ENCODE measurements around the gene ILRUN. TPM values are rescaled to one million over a fixed set of nuclear protein-coding genes. Genes with fewer than 3 reads are reported as not detected.

The ILRUN gene
- total and polyA plus RNA-seq, 9 of the 15 experiments (the other 6 are each of a cell fraction or from before 2014, with no cell fraction given), result 24.9 to 78.9 (median 53.4) TPM

DNA sequence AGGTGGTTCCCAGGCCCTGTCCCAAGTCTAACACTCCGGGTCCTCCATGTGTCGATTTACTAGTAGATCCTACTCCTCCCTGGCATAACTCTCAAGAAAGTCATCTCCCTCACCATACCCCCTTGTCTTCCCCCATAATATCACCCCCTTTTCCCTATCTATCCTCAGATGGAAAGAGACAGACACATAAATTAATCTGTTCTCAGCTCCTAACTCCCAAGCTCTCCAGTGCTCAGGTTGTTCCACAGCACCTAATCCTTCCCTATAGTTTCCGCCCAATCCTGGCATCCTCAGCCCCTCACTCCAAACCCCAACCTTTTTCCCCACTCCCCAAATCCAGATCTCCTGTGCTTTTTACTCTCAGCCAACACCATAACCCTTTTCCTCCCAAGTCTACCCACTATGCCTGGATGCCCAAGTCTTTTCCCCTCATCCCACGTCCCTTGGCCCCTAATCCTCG lies 808 bp downstream of the ILRUN start (continued):
- TF ChIP-seq, protein P1, sequence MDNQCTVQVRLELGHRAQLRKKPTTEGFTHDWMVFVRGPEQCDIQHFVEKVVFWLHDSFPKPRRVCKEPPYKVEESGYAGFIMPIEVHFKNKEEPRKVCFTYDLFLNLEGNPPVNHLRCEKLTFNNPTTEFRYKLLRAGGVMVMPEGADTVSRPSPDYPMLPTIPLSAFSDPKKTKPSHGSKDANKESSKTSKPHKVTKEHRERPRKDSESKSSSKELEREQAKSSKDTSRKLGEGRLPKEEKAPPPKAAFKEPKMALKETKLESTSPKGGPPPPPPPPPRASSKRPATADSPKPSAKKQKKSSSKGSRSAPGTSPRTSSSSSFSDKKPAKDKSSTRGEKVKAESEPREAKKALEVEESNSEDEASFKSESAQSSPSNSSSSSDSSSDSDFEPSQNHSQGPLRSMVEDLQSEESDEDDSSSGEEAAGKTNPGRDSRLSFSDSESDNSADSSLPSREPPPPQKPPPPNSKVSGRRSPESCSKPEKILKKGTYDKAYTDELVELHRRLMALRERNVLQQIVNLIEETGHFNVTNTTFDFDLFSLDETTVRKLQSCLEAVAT (IDR thresholded peaks at IDR 0.05), result peak in 1 of 2 experiments; percentile 64; a peak in 1 of 4 replicates
- TF ChIP-seq RBFOX2 (IDR thresholded peaks at IDR 0.05; ENCODE audit: low read depth, low read length), result no peak
- TF ChIP-seq CEBPB (tag; IDR thresholded peaks at IDR 0.05), result no peak
- no peak for TF ChIP-seq ZC3H8 (IDR thresholded peaks at IDR 0.05)
- no peak for TF ChIP-seq MEIS2 (IDR thresholded peaks at IDR 0.05; ENCODE audit: partially characterized antibody)
- TF ChIP-seq, protein P2, sequence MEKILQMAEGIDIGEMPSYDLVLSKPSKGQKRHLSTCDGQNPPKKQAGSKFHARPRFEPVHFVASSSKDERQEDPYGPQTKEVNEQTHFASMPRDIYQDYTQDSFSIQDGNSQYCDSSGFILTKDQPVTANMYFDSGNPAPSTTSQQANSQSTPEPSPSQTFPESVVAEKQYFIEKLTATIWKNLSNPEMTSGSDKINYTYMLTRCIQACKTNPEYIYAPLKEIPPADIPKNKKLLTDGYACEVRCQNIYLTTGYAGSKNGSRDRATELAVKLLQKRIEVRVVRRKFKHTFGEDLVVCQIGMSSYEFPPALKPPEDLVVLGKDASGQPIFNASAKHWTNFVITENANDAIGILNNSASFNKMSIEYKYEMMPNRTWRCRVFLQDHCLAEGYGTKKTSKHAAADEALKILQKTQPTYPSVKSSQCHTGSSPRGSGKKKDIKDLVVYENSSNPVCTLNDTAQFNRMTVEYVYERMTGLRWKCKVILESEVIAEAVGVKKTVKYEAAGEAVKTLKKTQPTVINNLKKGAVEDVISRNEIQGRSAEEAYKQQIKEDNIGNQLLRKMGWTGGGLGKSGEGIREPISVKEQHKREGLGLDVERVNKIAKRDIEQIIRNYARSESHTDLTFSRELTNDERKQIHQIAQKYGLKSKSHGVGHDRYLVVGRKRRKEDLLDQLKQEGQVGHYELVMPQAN (IDR thresholded peaks at IDR 0.05; ENCODE audit: borderline replicate concordance), result peak; percentile 47; the same call in 1 of the 2 replicates
- no peak for TF ChIP-seq ZNF79 (CRISPR knock-in tag; IDR thresholded peaks at IDR 0.05; ENCODE audit: low read depth)
- TF ChIP-seq, protein P3, sequence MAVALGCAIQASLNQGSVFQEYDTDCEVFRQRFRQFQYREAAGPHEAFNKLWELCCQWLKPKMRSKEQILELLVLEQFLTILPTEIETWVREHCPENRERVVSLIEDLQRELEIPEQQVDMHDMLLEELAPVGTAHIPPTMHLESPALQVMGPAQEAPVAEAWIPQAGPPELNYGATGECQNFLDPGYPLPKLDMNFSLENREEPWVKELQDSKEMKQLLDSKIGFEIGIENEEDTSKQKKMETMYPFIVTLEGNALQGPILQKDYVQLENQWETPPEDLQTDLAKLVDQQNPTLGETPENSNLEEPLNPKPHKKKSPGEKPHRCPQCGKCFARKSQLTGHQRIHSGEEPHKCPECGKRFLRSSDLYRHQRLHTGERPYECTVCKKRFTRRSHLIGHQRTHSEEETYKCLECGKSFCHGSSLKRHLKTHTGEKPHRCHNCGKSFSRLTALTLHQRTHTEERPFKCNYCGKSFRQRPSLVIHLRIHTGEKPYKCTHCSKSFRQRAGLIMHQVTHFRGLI (CRISPR knock-in tag; IDR thresholded peaks at IDR 0.05), result no peak
- no peak for TF ChIP-seq KDM1A (IDR thresholded peaks at IDR 0.05)
- TF ChIP-seq NFATC3 (IDR thresholded peaks at IDR 0.05), result no peak
- TF ChIP-seq ZNF766 (CRISPR knock-in tag; conservative IDR thresholded peaks at IDR 0.05), result 0 out of 2 replicates have a peak, but pooled peaks have one; percentile 11
- no peak for TF ChIP-seq ZNF12 (CRISPR knock-in tag; IDR thresholded peaks at IDR 0.05)
- TF ChIP-seq, protein P4, sequence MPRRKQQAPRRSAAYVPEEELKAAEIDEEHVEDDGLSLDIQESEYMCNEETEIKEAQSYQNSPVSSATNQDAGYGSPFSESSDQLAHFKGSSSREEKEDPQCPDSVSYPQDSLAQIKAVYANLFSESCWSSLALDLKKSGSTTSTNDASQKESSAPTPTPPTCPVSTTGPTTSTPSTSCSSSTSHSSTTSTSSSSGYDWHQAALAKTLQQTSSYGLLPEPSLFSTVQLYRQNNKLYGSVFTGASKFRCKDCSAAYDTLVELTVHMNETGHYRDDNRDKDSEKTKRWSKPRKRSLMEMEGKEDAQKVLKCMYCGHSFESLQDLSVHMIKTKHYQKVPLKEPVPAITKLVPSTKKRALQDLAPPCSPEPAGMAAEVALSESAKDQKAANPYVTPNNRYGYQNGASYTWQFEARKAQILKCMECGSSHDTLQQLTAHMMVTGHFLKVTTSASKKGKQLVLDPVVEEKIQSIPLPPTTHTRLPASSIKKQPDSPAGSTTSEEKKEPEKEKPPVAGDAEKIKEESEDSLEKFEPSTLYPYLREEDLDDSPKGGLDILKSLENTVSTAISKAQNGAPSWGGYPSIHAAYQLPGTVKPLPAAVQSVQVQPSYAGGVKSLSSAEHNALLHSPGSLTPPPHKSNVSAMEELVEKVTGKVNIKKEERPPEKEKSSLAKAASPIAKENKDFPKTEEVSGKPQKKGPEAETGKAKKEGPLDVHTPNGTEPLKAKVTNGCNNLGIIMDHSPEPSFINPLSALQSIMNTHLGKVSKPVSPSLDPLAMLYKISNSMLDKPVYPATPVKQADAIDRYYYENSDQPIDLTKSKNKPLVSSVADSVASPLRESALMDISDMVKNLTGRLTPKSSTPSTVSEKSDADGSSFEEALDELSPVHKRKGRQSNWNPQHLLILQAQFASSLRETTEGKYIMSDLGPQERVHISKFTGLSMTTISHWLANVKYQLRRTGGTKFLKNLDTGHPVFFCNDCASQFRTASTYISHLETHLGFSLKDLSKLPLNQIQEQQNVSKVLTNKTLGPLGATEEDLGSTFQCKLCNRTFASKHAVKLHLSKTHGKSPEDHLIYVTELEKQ (CRISPR knock-in tag; IDR thresholded peaks at IDR 0.05), result no peak
- TF ChIP-seq, protein P5, sequence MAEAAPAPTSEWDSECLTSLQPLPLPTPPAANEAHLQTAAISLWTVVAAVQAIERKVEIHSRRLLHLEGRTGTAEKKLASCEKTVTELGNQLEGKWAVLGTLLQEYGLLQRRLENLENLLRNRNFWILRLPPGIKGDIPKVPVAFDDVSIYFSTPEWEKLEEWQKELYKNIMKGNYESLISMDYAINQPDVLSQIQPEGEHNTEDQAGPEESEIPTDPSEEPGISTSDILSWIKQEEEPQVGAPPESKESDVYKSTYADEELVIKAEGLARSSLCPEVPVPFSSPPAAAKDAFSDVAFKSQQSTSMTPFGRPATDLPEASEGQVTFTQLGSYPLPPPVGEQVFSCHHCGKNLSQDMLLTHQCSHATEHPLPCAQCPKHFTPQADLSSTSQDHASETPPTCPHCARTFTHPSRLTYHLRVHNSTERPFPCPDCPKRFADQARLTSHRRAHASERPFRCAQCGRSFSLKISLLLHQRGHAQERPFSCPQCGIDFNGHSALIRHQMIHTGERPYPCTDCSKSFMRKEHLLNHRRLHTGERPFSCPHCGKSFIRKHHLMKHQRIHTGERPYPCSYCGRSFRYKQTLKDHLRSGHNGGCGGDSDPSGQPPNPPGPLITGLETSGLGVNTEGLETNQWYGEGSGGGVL (CRISPR knock-in tag; IDR thresholded peaks at IDR 0.05), result no peak
- no peak for TF ChIP-seq MAFF (IDR thresholded peaks at IDR 0.05; ENCODE audit: low read length)
- TF ChIP-seq KDM5B (IDR thresholded peaks at IDR 0.05; ENCODE audit: insufficient replicate concordance, low read depth, low read length), result no peak
- no peak for TF ChIP-seq FOXJ2 (tag; IDR thresholded peaks at IDR 0.05)

Data from K562 (cell line).